ENCODE data around the gene SRRM2. TPM values are rescaled to one million over a fixed set of nuclear protein-coding genes. Genes with fewer than 3 reads are reported as not detected.

SRRM2 gene
- total RNA-seq, 2 donors from 2014 or later: 843 to 876 TPM

GRCh38 chr16:2745116-2745890 is 7.1 kb upstream of the SRRM2 start:
- Histone ChIP-seq H3K4me1 (ENCODE audit: control insufficient read depth, insufficient read depth, low read length) (no peaks in the 10 kb centered on the region), H3K9me3 (ENCODE audit: control insufficient read depth, low read length) (no peaks in the 10 kb centered on the region), H3K4me3 (ENCODE audit: low read length) (no peak overlapping the region), H3K9ac (ENCODE audit: extremely low read depth, low read length, poor library complexity, severe bottlenecking) (no peak overlapping the region), H3K36me3 (ENCODE audit: control insufficient read depth, insufficient read depth, low read length) (no peaks in the 10 kb centered on the region), H3K27ac (ENCODE audit: low read depth, low read length) (no peak overlapping the region), H3K27me3 (ENCODE audit: control insufficient read depth, insufficient read depth, low read length, poor library complexity, severe bottlenecking) (no peaks in the 10 kb centered on the region)
- Mint-ChIP-seq H3K36me3 (ENCODE audit: low read depth) (peaks cover 11% of the 10 kb centered on the region), H3K4me3 (no peak overlapping the region), H3K9me3 (no peaks in the 10 kb centered on the region), H3K27ac (no peak overlapping the region), H3K27me3 (ENCODE audit: insufficient read depth) (no peaks in the 10 kb centered on the region), H3K4me1 (peaks cover 2% of the 10 kb centered on the region)
- 81 to 87% methylated on average over 12 to 15 of the region's 15 CpGs for WGBS, 2 experiments (ENCODE audit: insufficient coverage in 1 of 2, insufficient read length in 1 of 2)
- TF ChIP-seq, protein P1, sequence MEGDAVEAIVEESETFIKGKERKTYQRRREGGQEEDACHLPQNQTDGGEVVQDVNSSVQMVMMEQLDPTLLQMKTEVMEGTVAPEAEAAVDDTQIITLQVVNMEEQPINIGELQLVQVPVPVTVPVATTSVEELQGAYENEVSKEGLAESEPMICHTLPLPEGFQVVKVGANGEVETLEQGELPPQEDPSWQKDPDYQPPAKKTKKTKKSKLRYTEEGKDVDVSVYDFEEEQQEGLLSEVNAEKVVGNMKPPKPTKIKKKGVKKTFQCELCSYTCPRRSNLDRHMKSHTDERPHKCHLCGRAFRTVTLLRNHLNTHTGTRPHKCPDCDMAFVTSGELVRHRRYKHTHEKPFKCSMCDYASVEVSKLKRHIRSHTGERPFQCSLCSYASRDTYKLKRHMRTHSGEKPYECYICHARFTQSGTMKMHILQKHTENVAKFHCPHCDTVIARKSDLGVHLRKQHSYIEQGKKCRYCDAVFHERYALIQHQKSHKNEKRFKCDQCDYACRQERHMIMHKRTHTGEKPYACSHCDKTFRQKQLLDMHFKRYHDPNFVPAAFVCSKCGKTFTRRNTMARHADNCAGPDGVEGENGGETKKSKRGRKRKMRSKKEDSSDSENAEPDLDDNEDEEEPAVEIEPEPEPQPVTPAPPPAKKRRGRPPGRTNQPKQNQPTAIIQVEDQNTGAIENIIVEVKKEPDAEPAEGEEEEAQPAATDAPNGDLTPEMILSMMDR (conservative IDR thresholded peaks at IDR 0.05): no peak
- DNase-seq: no peak

DNA sequence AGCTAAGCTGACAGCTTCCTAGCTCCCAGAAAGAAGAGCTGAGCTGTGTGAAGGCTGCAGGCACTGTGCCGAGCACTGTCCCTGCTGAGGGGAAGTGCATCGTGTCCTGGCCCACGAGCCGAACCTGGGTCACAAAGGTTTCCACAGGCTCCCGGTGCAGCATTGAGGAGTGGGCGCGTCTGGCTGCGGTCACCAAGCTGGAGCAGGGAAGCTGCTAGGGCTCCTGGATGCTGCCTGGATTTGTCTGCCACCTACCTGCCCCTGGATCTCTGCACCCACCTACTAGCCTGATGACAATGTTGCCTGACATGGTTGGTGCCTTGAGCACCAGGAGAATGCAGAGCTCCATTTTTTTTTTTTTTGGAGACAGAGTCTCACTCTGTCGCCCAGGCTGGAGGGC is 6.5 kb upstream of the SRRM2 start:
- TF ChIP-seq, protein P1 (conservative IDR thresholded peaks at IDR 0.05): no peak
- 87 to 94% methylated on average over 7 to 9 of the region's 9 CpGs for WGBS, 2 experiments (ENCODE audit: insufficient coverage in 1 of 2, insufficient read length in 1 of 2)

DNA sequence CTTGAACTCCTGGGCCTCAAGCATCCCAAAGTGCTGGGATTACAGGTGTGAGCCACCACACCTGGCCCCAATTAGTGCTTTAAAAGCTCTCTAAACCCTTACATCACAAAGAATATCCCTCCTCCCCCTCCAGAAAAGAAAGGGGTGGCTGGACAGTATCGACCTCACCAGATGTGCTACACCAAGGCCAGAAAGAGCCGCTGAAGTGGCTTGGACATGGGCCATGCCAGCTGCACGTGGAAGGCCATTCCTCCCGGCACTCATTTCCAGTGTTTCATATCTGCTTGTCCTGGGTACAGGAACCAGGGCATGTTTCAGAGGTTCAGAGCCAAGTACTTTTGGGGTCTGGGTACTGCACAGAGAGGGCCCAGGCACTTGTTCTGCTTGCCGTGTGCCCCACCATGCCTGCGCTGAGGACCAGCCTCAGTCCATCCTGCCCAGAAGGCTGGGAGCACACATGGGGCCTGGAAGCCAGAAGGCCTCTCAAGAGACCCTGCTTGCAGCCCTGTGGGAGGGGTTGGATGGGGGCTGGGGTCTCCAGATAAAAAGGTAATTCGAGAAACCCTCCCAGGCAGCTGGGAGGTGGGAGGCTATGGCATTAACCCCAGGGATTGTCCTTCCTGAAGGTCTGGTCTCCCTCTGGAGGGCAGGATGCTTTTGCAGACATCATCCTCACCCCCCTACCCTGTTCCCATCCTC is 3.5 kb upstream of the SRRM2 start:
- Mint-ChIP-seq H3K27ac (no peak overlapping the region), H3K4me3 (no peak overlapping the region), H3K36me3 (ENCODE audit: low read depth) (peaks cover 22% of the 10 kb centered on the region), H3K9me3 (no peaks in the 10 kb centered on the region), H3K27me3 (ENCODE audit: insufficient read depth) (no peaks in the 10 kb centered on the region), H3K4me1 (peaks cover 6% of the 10 kb centered on the region)
- no peak for DNase-seq
- H3K27me3 ChIP-seq (ENCODE audit: control insufficient read depth, insufficient read depth, low read length, poor library complexity, severe bottlenecking): no peaks in the 10 kb centered on the region
- H3K4me1 ChIP-seq (ENCODE audit: control insufficient read depth, insufficient read depth, low read length): no peaks in the 10 kb centered on the region
- H3K9ac ChIP-seq (ENCODE audit: extremely low read depth, low read length, poor library complexity, severe bottlenecking): no peak overlapping the region
- H3K36me3 ChIP-seq (ENCODE audit: control insufficient read depth, insufficient read depth, low read length): no peaks in the 10 kb centered on the region
- TF ChIP-seq, protein P1 (conservative IDR thresholded peaks at IDR 0.05): no peak
- 86 to 92% methylated on average over 4 to 7 of the region's 7 CpGs for WGBS, 2 experiments (ENCODE audit: insufficient coverage in 1 of 2, insufficient read length in 1 of 2)
- H3K4me3 ChIP-seq (ENCODE audit: low read length): no peak overlapping the region
- no peaks in the 10 kb centered on the region for H3K9me3 ChIP-seq (ENCODE audit: control insufficient read depth, low read length)
- H3K27ac ChIP-seq (ENCODE audit: low read depth, low read length): no peak overlapping the region

More for the DNA sequence above, 6.5 kb upstream of the SRRM2 start:
- H3K4me3 ChIP-seq (ENCODE audit: low read length): no peak overlapping the region
- DNase-seq: no peak
- no peak overlapping the region for H3K4me3 Mint-ChIP-seq
- H3K36me3 Mint-ChIP-seq (ENCODE audit: low read depth): peaks cover 15% of the 10 kb centered on the region
- no peaks in the 10 kb centered on the region for H3K27me3 ChIP-seq (ENCODE audit: control insufficient read depth, insufficient read depth, low read length, poor library complexity, severe bottlenecking)
- H3K9me3 Mint-ChIP-seq: no peaks in the 10 kb centered on the region
- no peaks in the 10 kb centered on the region for H3K4me1 Mint-ChIP-seq
- no peak overlapping the region for H3K27ac ChIP-seq (ENCODE audit: low read depth, low read length)
- H3K27me3 Mint-ChIP-seq (ENCODE audit: insufficient read depth): no peaks in the 10 kb centered on the region
- H3K9me3 ChIP-seq (ENCODE audit: control insufficient read depth, low read length): no peaks in the 10 kb centered on the region
- no peaks in the 10 kb centered on the region for H3K4me1 ChIP-seq (ENCODE audit: control insufficient read depth, insufficient read depth, low read length)
- H3K9ac ChIP-seq (ENCODE audit: extremely low read depth, low read length, poor library complexity, severe bottlenecking): no peak overlapping the region
- no peak overlapping the region for H3K27ac Mint-ChIP-seq
- H3K36me3 ChIP-seq (ENCODE audit: control insufficient read depth, insufficient read depth, low read length): no peaks in the 10 kb centered on the region

Measured in endodermal cell (in vitro differentiated cells).